H1 (cell line): ENCODE results near the gene PPP1R18. TPM values are rescaled to one million over a fixed set of nuclear protein-coding genes. Genes with fewer than 3 reads are reported as not detected.
A peak's percentile ranks its signal among the peaks of the same experiment; 100 is the strongest.

Source experiments
- ASH2L ChIP-seq: fragments of 200-600, 300-600 bp; sonication (generic); IDR thresholded peaks from one replicate; pipeline ENCODE4 v1.7.1; 2017; ENCODE audit warnings: low read length
- BRCA1 ChIP-seq: IDR thresholded peaks from 2 replicates; pipeline ENCODE4 v1.6.1; 2012; ENCODE audit warnings: low read depth, low read length, improper control_type of control experiment
- CHD1 ChIP-seq: IDR thresholded peaks from 2 replicates; pipeline ENCODE4 v1.6.1; 2012; ENCODE audit warnings: low read depth, low read length, improper control_type of control experiment
- CREB1 ChIP-seq: IDR thresholded peaks from 2 replicates; pipeline ENCODE4 v1.6.1; 2012; ENCODE audit warnings: inconsistent platforms
- EZH2 ChIP-seq: fragments of 200-600 bp; sonication (generic); IDR thresholded peaks from 2 replicates; pipeline ENCODE4 v1.7.1; 2012; ENCODE audit warnings: low read depth, mild to moderate bottlenecking, moderate library complexity, low read length, inconsistent platforms; ENCODE audit not compliant: severe bottlenecking
- KDM4A ChIP-seq: IDR thresholded peaks from one replicate; pipeline ENCODE4 v1.7.1; 2012; ENCODE audit warnings: low read depth, mild to moderate bottlenecking, moderate library complexity, low read length, inconsistent platforms; ENCODE audit not compliant: severe bottlenecking
- POLR2A ChIP-seq, 2 experiments: IDR thresholded peaks; 1 replicate in 1 of 2; 2 replicates in 1 of 2; pipeline ENCODE4 v1.6.1; 2011; ENCODE audit warnings: low read depth in 2 of 2, low read length in 2 of 2, mild to moderate bottlenecking in 2 of 2; ENCODE audit errors: control extremely low read depth in 1 of 2
- RNF2 ChIP-seq: fragments of 200-900, 300-1000 bp; sonication (generic); IDR thresholded peaks from 2 replicates; pipeline ENCODE4 v1.7.1; 2016; ENCODE audit warnings: borderline replicate concordance, low read depth, mild to moderate bottlenecking, antibody characterized with exemption, low read length; ENCODE audit not compliant: poor library complexity, severe bottlenecking; ENCODE audit errors: missing control alignments
- RXRA ChIP-seq: IDR thresholded peaks from 2 replicates; pipeline ENCODE4 v1.6.1; 2011; ENCODE audit warnings: low read depth, mild to moderate bottlenecking, low read length, moderate library complexity; ENCODE audit not compliant: insufficient read depth
- SP2 ChIP-seq: IDR thresholded peaks from 2 replicates; pipeline ENCODE4 v1.6.1; 2012; ENCODE audit warnings: mild to moderate bottlenecking, low read length, inconsistent platforms
- TCF12 ChIP-seq: IDR thresholded peaks from 2 replicates; pipeline ENCODE4 v1.6.1; 2011; ENCODE audit warnings: low read depth, mild to moderate bottlenecking, low read length
- ZNF274 ChIP-seq: IDR thresholded peaks from 2 replicates; pipeline ENCODE4 v1.7.0; 2012; ENCODE audit warnings: low read length, borderline replicate concordance; ENCODE audit errors: extremely low read depth
- polyA plus RNA-seq, 7 experiments: library from polyadenylated mRNA; depleted of rRNA in 3 of 7; stranded (reverse) in 5 of 7; unstranded in 2 of 7; fragments of >200 nt in 5 of 7; fragments of 200-250 nt in 2 of 7; gene quantifications; 1 replicate in 5 of 7; 2 replicates in 1 of 7; 4 replicates in 1 of 7; pipeline versions ENCODE4 v1.2.1 to v1.2.3, GENCODE V29; 2011 to 2013; ENCODE audit warnings: missing spikeins in 2 of 7, mixed read lengths in 2 of 7
- total RNA-seq: library from RNA; stranded (reverse); fragmentation: NEBNext Ultra II Directional; extraction: Animal tissue kit (Norgen Biotek cat#: 25700); gene quantifications from 2 replicates; pipeline ENCODE4 v1.2.1, GENCODE V29; 2021
- TF ChIP-seq, protein P1 (sequence below): IDR thresholded peaks from 2 replicates; pipeline ENCODE4 v1.6.1; 2012; ENCODE audit warnings: low read length, inconsistent platforms

The PPP1R18 gene
- total and polyA plus RNA-seq, 2 of the 8 experiments (the other 6 are each of a cell fraction or from before 2014, with no cell fraction given), result 25.1 to 29.1 TPM

DNA sequence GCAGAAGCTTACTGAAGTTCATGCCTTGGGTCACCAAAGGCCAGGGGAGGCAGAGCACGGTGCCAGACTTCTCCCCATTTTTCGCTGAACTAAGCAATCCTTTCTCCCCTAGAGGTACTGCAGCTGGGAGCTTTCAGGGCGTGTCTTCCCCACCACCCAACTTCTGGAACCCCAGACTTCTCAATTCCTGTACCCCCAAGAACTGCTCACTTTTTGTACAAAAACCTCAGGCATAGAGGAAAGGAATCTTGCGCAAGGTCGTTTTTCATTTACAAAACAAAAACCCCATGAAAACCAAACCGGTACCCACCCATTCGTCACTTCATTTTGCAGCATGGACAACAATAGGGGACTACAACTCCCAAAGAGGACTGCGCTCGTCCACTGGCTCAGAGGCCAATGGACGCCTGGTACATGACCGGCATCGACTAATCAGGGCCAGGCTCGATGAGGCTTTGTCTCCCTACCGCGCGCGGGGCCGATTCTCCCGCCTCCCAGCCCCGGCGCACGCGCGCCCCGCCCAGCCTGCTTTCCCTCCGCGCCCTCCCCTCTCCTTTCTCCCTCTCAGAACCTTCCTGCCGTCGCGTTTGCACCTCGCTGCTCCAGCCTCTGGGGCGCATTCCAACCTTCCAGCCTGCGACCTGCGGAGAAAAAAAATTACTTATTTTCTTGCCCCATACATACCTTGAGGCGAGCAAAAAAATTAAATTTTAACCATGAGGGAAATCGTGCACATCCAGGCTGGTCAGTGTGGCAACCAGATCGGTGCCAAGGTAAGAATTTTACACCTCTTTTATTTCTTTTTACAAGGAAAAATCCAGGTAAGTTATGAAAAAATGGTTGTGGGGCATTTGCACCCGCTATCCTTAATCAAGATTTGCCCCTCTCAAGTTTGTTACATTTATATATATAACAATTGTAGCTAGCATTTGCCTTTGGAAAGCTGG, 33.6 kb upstream of the PPP1R18 start, which contains the start of gene TUBB (continued):
- TF ChIP-seq, protein P1, sequence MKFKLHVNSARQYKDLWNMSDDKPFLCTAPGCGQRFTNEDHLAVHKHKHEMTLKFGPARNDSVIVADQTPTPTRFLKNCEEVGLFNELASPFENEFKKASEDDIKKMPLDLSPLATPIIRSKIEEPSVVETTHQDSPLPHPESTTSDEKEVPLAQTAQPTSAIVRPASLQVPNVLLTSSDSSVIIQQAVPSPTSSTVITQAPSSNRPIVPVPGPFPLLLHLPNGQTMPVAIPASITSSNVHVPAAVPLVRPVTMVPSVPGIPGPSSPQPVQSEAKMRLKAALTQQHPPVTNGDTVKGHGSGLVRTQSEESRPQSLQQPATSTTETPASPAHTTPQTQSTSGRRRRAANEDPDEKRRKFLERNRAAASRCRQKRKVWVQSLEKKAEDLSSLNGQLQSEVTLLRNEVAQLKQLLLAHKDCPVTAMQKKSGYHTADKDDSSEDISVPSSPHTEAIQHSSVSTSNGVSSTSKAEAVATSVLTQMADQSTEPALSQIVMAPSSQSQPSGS, result peak; percentile 86
- no peak; the same call in 1 of the 2 replicates for TF ChIP-seq BRCA1
- TF ChIP-seq POLR2A (IDR thresholded peaks at IDR 0.05; ENCODE audit: control extremely low read depth in 1 of 2, low read depth in 2 of 2, low read length in 2 of 2), result peak; percentile 88 to 91
- TF ChIP-seq ZNF274, result no peak
- no peak for TF ChIP-seq EZH2
- TF ChIP-seq RNF2, result no peak
- TF ChIP-seq ASH2L, result no peak
- peak; percentile 69 for TF ChIP-seq CREB1
- no peak for TF ChIP-seq TCF12
- TF ChIP-seq CHD1, result peak; percentile 86
- no peak for TF ChIP-seq SP2
- TF ChIP-seq KDM4A, result no peak
- TF ChIP-seq RXRA, result no peak
